Left colon (tissue), 2 donors: ENCODE measurements around the gene PHF20. TPM values are rescaled to one million over a fixed set of nuclear protein-coding genes. Genes with fewer than 3 reads are reported as not detected.
"Not testable (repeated sequence)": the region's sequence is repeated elsewhere in the genome, so short reads cannot be mapped to it uniquely, and the experiment has no call there.

ENCODE experiments used
- ATAC-seq: fragments of 200-7000 bp; cut with Tn5 transposase; one replicate; pipeline ENCODE4 v1.9.1; 2020; ENCODE audit warnings: mild to moderate bottlenecking, moderate library complexity
- DNase-seq, 2 donors: peaks; one replicate each; pipeline ENCODE4 v3.0.0-alpha.2; 2020
- intact Hi-C, 2 donors: fragments of 100-400 bp; cut with DNase I in 1 of 2; cut with micrococcal nuclease in 1 of 2; formaldehyde crosslinking; loops; one replicate each; pipeline versions ENCODE4 v1.11.2 to v1.14.0; 2022; cut with DNase I, micrococcal nuclease
- total RNA-seq, 2 donors: library from RNA; stranded (reverse); fragmentation: NEBNext Ultra II Directional; extraction: Animal tissue kit (Norgen Biotek cat#: 25700); gene quantifications; one replicate each; pipeline ENCODE4 v1.2.1, GENCODE V29; 2021
- donor health status: DM: no; HTN: no; CAD: no.
- donor health status: DM: yes; HTN: yes; CAD: no.

Gene PHF20
- total RNA-seq, 2 donors from 2014 or later, result 21.9 to 25.4 TPM

DNA sequence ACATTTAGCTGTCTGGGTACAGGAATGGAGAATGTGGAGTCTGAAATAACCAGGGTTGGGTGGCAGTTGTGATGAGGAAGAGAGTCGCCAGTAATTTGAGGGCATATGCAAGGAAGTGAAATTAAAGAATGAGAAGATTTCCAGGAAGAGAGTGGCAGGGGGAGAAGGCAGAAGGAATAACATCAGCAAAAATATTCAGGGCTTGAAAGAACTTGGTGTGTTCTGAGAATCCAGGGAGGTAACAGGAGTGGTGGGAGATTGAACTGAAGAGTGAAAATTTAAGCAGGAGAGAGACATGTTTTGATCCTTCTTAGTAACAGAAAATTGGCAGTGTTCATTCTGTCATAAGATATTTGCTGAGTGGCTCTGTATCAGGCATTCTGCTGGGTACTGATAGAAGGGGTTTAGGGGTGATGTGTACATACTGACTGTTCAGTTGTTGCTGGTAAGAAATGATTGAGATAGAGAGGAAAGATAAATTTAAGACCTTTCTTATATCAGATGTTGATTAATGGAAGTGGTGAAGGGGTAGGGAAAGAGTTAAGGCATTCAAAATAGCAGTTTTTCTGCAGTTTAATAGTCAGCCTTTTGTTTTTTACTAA, 54.7 kb downstream of the PHF20 start:
- DNase-seq (no peak), ATAC-seq (no peak)
- intact Hi-C loops, result loop anchor here in 1 of 2 donors (10.0 kb wide), 1 partner anchor 58 kb away; no protein-coding TSS in a partner anchor

DNA sequence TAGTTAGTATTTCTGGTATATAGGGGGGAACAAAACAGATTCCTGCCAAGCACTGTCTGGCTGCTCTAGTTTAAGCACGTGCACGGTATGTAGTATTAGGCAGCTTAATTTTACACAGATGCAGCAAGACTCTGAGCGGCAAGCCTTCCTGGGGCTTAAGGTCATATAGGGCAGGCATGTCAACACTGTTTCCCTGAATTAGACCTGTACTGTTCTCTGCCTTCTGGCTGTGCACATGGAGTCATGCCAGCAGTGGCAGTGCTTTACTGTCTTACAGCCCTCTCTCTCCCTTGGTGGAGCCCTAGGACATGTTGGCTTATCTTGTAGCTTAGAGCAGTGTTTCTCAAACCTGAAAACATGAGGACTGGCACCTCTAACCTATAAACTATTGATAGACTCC, 56.6 kb downstream of the PHF20 start:
- intact Hi-C loops, result loop anchor here in 1 of 2 donors (10.0 kb wide), 1 partner anchor 56 kb away; no protein-coding TSS in a partner anchor
- DNase-seq (no peak), ATAC-seq (peak; percentile 40)

DNA sequence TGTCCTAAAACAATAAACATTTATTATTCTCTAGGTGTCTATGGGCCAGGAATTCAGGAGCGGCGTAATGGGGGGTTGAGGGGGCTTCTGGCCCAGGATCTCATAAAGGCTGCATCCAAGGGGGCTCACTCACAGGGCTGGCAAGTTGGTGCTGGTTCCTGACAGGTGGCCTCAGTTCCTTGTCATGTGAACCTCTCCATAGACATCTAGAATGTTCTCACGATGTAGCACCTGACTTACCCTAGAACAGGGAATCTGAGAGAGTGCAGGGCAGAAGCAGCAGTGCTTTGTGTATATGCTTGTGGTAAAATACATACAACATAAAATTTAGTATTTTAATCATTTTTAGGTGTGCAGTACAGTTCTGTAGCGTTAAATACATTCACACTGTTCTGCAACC, 57.1 kb downstream of the PHF20 start:
- no peak for DNase-seq
- intact Hi-C loops, result loop anchor here in 1 of 2 donors (10.0 kb wide), 1 partner anchor 56 kb away; no protein-coding TSS in a partner anchor
- no peak for ATAC-seq

DNA sequence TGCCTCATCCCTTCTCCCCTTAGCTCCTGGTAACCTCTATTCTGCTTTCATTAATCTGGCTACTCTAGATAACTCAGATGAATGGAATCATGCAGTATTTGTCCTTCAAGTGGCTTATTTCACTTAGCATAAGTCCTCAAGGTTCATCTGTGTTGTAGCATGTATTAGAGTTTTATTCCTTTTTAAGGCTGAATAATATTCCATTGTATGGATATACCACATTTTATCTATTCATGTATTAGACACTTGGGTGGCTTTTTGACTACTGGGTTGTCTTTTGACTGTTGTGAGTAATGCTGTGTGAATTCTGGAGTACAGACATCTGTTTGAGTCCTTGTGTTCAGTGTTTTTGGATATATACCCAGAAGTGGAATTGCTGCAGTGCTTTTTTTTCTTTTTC, 58.4 kb downstream of the PHF20 start:
- ATAC-seq (no peak), DNase-seq (no peak)
- intact Hi-C loops, result no loop called here

DNA sequence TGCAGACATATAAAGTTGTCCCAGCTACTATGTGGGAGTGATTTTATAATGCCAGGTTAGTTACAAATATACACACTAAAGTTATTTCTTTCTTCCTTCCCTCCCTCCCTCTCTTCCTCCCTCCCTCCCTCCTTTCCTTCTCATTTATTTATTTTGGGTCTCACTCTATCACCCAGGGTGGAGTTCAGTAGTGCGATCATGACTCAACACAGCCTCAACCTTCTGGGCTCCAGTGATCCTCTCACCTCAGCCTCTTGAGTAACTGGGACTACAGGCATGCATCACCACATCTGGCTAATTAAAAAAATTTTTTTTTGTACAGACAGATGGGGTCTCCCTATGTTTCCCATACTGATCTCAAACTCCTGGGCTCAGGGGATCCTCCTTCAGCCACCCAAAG, 59.2 kb downstream of the PHF20 start:
- intact Hi-C loops, result no loop called here
- DNase-seq (no peak), ATAC-seq (no peak)

DNA sequence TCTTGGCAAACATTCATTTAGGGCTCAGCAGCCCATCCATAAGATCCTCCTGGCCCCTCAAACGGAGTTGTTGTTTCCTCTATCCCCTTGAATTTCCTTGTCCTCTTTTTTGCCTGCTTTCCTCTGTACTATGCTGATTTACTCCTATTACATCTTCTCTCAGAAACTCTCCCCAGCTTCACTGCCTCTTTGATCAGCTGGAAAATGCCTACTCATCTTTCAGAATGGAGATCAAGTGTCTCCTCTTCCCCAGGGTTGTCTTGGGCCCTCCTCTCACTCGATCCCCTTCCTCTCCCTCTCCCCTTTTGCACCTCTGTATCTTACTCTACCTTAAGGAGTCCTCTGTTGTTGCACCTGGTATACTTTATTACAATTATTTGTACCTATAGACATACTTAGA, 60.2 kb downstream of the PHF20 start:
- ATAC-seq (no peak), DNase-seq (no peak)
- intact Hi-C loops, result no loop called here

DNA sequence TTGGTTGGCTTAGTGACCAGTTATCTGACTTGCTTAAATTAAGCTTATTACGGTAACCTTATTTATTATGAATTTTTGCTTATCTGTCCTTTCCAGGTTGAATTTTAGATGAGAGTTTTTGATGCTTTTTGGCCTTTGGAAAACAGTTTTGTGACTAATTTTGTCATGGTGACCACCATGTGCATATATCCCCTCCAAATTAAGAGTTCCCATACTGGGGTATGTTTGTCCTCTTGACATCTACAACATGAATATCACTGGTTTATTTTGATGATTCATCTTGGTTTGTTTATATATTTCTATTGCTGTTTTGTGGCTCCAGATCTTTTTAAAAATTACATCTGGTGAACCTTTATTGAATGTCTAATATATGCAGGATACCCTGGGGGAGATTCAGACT, 61.4 kb downstream of the PHF20 start:
- ATAC-seq (no peak), DNase-seq (no peak)
- intact Hi-C loops, result no loop called here

DNA sequence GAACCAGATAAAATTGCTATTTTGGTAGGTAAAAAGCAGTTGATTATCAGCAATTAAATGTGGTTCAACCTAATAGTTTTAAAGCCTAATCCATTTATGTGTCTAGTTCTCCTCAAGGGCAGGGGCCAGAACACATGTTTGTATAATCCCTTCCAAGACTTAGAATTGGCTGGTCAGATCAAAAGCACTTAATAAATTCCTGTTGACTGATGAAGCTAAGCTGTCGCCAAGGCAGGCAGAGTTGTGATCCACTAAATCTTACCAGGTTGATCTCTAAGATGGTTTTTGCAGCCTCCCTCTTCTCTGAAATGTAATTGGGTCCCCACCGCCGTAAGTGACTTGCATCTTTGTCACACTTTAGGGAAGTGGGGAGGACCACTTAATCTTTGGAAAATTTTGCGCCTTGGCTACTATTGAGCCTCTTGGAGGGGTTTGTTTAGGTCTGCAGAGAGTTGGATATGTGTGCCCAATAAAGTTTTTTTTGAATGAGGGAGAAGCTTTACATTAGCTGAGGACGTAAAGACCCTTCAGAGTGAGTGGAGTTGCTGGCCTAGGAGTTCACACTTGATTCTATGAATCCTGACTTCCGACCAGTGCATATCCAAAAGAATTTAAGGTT, 65.9 kb downstream of the PHF20 start:
- DNase-seq (no peak), ATAC-seq (no peak)
- intact Hi-C loops, result no loop called here

DNA sequence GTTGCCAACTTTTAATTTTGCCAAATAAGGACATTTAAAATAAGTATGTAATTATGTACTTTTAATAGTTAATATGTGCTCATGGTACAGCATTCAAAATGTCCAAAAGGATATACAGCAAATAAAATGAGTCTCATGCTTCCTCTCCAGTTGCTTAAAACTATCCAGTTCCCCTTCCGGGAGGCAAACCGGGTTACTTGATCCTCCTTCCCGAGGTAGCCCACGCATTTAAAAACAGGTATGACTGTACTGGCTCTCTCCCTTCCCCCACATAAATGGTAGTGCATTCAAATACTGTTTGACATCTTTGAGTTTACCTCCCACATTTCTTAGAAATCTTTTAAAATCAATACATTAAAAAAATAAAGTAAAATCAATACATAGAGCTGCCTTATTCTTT, 66.4 kb downstream of the PHF20 start:
- ATAC-seq, result no peak
- DNase-seq, result no peak
- intact Hi-C loops, result no loop called here

DNA sequence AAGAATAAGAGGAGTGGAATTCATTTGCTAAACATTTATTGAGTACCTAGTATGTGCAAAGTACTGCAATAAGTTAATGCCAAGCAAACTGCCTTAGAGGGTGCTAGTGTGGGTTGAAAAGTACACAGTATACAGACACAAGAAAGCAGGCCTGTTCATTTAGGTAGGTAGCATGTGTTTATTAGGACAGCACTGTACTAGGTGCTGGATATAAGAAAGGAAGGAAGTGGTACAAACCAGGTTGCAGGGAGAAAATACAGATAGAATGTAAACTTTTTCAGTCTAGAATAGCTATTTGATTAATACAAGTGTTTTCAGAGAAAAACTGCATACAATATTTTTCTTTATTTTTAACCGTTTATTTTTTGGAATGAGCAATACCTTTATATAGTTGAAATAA, 68.1 kb downstream of the PHF20 start:
- DNase-seq, result no peak
- intact Hi-C loops, result no loop called here
- ATAC-seq, result no peak

DNA sequence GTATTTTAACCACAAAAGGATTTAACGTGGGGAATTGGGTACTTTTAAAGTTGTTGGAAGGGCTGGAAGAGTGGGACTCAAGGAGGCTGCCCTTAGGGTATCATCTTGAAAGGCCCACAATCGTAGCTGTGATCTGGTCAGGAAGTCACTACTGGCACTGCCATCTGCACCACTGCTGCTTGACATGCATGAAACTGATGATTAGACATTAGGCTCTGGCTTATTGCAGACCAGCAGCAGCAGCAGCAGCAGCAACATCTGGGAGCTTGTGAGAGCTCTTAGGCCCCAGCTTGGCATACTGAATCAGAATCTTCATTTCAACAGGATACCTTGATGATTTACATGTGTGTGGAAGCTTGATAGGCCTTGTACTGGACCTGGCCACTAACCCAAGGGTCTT, 68.6 kb downstream of the PHF20 start:
- intact Hi-C loops, result no loop called here
- no peak for DNase-seq
- no peak for ATAC-seq

DNA sequence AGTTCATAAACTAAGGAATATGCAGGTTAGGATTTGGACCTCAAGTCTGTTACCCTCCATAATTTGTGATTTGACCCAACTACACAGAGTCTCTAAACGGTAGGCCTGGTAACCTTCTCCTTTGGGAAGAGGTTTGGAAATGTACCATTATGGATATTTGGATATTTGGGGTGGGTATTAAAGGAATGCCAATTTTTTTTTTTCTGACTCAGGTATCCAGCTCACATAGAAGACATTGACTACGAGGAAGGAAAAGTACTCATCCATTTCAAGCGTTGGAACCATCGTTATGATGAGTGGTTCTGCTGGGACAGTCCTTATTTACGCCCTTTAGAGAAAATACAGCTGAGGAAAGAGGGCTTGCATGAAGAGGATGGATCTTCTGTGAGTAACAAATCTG, 70.5 kb downstream of the PHF20 start:
- intact Hi-C loops, result no loop called here
- DNase-seq (no peak), ATAC-seq (no peak)

DNA sequence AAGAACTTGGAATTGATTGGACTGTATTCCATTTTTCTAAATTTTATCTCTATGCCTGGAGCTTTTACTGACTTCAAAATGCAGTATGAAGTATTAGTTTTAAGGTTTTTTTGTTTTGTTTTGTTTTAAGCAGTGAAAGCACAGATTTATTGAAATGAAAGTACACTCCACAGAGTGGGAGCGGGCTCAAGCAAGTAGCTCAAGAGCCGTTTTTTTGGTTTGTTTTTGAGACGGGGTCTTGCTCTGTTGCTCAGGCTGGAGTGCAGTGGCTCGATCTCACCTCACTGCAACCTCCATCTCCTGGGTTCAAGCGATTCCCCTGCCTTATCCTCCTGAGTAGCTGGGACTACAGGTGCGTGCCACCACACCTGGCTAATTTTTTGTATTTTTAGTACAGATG, 72.1 kb downstream of the PHF20 start:
- intact Hi-C loops, ATAC-seq, DNase-seq: not testable (repeated sequence)

DNA sequence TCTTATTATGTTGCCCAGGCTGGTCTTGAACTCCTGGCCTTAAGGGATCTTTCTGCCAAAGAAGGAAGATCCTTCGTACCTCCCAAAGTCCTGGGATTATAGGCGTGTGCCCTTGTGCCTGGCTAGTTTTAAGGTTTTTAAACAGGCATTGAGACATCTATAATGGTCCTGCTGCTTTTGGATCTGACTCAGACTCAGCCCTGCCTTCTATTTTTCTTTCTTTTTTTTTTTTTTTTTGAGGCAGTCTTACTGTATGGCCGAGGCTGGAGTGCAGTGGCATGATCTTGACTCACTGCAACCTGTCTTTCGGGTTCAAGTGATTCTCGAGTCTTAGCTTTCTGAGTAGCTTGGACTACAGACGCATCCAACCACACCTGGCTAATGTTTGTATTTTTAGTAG, 73.7 kb downstream of the PHF20 start:
- DNase-seq, result no peak
- intact Hi-C loops, result no loop called here
- no peak for ATAC-seq

DNA sequence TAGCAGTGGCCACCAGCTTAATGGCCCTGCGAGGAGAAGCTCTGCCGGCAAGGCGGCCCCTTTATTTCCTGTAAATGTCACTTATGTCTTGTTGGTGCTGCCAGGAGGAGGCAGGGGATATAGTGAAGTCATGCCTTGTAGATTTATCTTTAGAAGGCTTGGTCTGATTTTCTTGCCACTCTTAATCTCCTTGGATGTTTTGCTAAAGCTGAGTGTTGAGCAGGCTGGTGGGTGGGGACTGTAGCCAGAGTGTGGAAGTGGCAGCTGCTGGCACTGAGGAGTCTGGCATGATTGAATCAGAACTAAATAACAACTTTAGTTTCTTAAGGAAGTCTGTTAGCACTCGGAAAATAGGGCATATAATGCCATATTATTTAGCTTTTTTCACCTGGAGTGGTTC, 77.9 kb downstream of the PHF20 start:
- DNase-seq (no peak), ATAC-seq (no peak)
- intact Hi-C loops, result no loop called here

DNA sequence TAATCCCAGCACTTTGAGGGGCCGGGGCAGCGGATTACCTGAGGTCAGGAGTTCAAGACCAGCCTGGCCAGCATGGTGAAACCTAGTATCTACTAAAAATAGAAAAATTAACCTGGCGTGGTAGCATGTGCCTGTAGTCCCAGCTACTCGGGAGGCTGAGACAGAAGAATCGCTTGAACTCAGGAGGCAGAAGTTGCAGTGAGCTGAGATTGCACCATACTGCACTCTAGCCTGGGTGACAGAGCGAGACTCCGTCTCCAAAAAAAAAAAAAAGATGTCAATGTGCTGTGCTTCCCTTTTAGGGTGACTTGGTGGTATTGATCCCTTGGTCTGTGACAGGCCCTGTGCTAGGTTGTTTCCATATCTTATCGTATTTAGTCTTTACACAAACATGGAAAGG, 79.8 kb downstream of the PHF20 start:
- DNase-seq, intact Hi-C loops, ATAC-seq: not testable (repeated sequence)

DNA sequence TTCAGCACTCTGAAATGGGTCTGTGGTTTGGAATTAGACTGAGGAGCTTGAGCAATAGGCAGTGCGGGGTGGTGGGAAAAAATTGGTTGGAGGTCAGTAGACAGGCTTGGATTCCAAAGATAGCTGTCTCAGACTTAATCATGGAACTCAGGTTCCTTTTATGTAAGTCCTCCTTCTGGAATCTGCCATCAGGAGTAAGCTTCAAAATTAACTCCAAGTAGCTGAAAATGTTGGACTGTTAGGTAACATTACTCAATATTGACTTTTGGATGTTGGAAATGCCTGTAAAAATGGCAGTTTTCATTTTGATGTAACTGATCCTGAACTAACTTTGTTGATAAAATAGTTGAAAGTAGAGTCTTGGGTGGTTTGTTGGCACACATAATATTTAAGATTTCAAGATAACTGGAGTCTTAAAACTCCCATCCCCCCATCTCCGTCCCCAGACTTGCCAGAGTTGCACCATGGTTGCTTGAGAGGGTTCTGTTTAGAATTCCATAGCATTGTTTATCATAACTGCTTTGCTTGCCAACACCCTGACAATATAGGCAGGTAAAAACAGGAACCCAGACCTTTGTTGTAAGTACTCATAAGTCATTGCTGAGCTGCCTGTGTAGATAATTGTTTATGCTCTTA, 83.0 kb downstream of the PHF20 start:
- no peak for ATAC-seq
- DNase-seq, result no peak
- intact Hi-C loops, result no loop called here

DNA sequence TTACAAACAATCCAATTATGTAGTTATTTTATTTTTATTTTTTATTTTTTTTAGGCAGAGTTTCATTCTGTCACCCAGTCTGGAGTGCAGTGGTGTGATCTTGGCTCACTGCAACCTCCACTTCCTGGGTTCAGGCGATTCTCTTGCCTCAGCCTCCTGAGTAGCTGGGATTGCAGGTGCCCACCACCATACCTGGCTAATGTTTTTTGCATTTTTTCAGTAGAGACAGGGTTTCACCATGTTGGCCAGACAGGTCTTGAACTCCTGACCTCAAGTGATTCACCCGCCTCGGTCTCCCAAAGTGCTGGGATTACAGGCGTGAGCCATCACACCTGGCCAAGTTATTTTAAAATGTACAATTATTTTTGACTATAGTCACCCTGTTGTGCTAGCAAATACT, 83.8 kb downstream of the PHF20 start:
- intact Hi-C loops, ATAC-seq, DNase-seq: not testable (repeated sequence)

DNA sequence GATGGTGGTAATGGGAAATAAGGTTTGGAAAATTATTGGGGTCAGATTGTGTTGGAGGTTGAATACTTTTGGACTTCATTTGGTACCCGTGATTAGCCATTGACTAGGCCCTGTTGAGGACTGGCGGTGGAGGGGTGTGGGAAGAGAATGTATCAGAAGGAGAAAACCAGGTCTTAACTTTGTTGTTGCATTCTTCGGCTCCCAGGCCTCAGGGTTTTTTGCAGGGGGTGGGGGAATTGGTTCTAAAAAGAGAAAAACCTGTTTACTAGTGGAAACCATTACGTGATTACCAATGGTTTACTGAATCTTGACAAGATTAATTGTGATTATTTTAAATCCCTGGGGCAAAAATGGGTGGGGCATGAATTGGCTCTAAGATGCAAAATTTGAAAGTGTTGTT, 85.1 kb downstream of the PHF20 start:
- intact Hi-C loops, result no loop called here
- no peak for DNase-seq
- ATAC-seq, result no peak

DNA sequence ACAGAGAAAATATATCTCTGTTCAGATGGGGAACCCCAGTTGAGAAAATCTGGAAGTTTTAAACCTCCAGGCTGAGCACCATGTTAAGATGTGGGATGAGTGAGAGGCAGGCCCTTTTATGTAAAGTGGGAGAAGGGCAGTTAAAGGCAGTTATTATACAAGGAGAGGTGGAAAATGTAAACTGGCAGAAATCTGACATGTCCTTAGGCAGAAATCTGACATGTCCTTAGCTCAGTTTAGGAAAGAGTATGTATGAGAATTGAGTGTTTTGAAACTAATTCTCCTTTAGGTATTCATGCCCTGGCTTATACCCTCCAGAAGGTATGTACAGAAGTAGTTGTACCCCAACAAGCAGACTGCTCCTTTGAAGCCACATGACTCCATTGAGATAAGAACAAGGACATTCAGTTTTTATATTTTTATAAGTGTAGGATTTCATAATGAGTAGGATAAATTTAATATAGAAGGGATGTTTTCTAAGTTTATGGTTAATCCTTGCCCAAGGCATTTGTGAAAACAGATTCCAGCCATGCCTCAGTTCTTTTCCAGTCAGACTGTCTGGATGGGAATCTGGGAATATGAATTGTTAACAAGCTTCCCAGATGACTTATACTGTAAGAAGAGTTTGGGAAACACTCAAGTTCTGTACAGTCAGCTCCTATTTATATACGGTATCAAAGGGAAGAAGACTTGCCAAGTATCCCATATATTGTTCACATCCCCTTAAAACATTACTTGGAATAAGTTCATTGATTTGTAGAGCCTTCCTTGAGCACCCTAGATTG, 94.8 kb downstream of the PHF20 start:
- intact Hi-C loops, result no loop called here
- DNase-seq (no peak), ATAC-seq (no peak)
